Fibroblast of lung (primary cell): ENCODE measurements around the gene ITPR2.
"Not testable (repeated sequence)": the region's sequence is repeated elsewhere in the genome, so short reads cannot be mapped to it uniquely, and the experiment has no call there.

ENCODE experiments used
- EZH2 ChIP-seq: IDR thresholded peaks from 2 replicates; pipeline ENCODE4 v1.5.1; 2012; ENCODE audit warnings: low read length, control low read depth, mild to moderate bottlenecking; ENCODE audit errors: missing control alignments
- TF ChIP-seq, protein P1 (sequence below), 2 donors: IDR thresholded peaks in 1 of 2; conservative IDR thresholded peaks in 1 of 2; 1 replicate in 1 of 2; 2 replicates in 1 of 2; pipeline ENCODE4 v1.5.1; 2011 to 2012; ENCODE audit warnings: low read length in 2 of 2, control low read depth in 1 of 2, inconsistent platforms in 1 of 2, low read depth in 1 of 2, mild to moderate bottlenecking in 1 of 2

DNA sequence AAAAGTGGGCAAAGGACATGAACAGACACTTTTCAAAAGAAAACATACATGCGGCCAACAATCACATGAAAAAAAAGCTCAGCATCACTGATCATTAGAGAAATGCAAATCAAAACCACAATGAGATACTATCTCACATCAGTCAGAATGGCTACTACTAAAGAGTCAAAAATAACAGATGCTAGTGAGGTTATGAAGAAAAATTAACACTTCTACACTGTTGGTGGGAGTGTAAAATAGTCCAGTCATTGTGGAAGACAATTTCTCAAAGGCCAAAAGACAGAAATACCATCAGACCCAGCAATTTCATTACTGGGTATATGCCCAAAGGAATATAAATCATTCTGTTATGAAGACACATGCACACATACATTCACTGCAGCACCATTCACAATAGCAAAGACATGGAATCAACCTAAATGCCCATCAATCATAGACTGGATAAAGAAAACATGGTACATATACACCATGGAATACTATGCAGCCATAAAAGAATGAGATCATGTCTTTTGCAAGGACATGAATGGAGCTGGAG is 103.8 kb downstream of the ITPR2 start:
- TF ChIP-seq, protein P1, sequence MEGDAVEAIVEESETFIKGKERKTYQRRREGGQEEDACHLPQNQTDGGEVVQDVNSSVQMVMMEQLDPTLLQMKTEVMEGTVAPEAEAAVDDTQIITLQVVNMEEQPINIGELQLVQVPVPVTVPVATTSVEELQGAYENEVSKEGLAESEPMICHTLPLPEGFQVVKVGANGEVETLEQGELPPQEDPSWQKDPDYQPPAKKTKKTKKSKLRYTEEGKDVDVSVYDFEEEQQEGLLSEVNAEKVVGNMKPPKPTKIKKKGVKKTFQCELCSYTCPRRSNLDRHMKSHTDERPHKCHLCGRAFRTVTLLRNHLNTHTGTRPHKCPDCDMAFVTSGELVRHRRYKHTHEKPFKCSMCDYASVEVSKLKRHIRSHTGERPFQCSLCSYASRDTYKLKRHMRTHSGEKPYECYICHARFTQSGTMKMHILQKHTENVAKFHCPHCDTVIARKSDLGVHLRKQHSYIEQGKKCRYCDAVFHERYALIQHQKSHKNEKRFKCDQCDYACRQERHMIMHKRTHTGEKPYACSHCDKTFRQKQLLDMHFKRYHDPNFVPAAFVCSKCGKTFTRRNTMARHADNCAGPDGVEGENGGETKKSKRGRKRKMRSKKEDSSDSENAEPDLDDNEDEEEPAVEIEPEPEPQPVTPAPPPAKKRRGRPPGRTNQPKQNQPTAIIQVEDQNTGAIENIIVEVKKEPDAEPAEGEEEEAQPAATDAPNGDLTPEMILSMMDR (conservative IDR thresholded peaks at IDR 0.05 in 1 of 2, IDR thresholded peaks at IDR 0.05 in 1 of 2; ENCODE audit: low read depth in 1 of 2, low read length in 2 of 2), result not testable (repeated sequence)
- TF ChIP-seq EZH2, result not testable (repeated sequence)
